GM19452 (cell line): ENCODE results near the gene CBLC.

ENCODE experiments used
- ATAC-seq: cut with Tn5 transposase; IDR thresholded peaks from one replicate; pipeline ENCODE4 v1.9.1; 2021; ENCODE audit not compliant: unreplicated experiment

The CBLC gene

GRCh38 chr19:44799627-44800346 is 22.1 kb downstream of the CBLC start:
- ATAC-seq = no peak

GRCh38 chr19:44800461-44800860 is 22.8 kb downstream of the CBLC start:
- ATAC-seq = peak; percentile 76

GRCh38 chr19:44803442-44804428 is 26.0 kb downstream of the CBLC start:
- no peak for ATAC-seq

GRCh38 chr19:44806291-44806690 is 28.6 kb downstream of the CBLC start:
- ATAC-seq = no peak

- ATAC-seq = no peak
Measured at GRCh38 chr19:44807162-44807561, 29.5 kb downstream of the CBLC start.

- no peak for ATAC-seq
Measured at GRCh38 chr19:44807652-44808462, 30.2 kb downstream of the CBLC start.

- no peak for ATAC-seq
Measured at GRCh38 chr19:44808463-44809371, 31.0 kb downstream of the CBLC start, which contains the start of gene BCAM. TSS of gene BCAM (plus strand) at chr19:44809103. CDS start at chr19:44809125, 22 bp downstream.

GRCh38 chr19:44809577-44810233 is 32.0 kb downstream of the CBLC start:
- no peak for ATAC-seq

- no peak for ATAC-seq
Measured at GRCh38 chr19:44810234-44811121, 32.8 kb downstream of the CBLC start.

GRCh38 chr19:44811122-44811419 is 33.4 kb downstream of the CBLC start:
- no peak for ATAC-seq

- no peak for ATAC-seq
Measured at GRCh38 chr19:44812142-44812718, 34.5 kb downstream of the CBLC start.

GRCh38 chr19:44813070-44813840 is 35.6 kb downstream of the CBLC start:
- no peak for ATAC-seq

- no peak for ATAC-seq
Measured at GRCh38 chr19:44813841-44814470, 36.3 kb downstream of the CBLC start.

GRCh38 chr19:44814517-44814916 is 36.8 kb downstream of the CBLC start:
- ATAC-seq = no peak

GRCh38 chr19:44816301-44816700 is 38.6 kb downstream of the CBLC start:
- no peak for ATAC-seq

GRCh38 chr19:44817725-44818465 is 40.2 kb downstream of the CBLC start:
- ATAC-seq = no peak
